Measurements from ENCODE around the gene CHRNA4.

Gene CHRNA4

GRCh38 chr20:63362436-63363009 lies 1.4 kb upstream of the CHRNA4 start:
- no peak for FAIRE-seq

GRCh38 chr20:63361519-63362435 lies 628 bp upstream of the CHRNA4 start:
- no peak for FAIRE-seq

GRCh38 chr20:63359937-63360849 lies 956 bp downstream of the CHRNA4 start:
- FAIRE-seq = no peak

GRCh38 chr20:63359164-63359934 lies 1.8 kb downstream of the CHRNA4 start:
- FAIRE-seq = no peak

- FAIRE-seq = no peak
Measured at GRCh38 chr20:63357921-63358905, 2.9 kb downstream of the CHRNA4 start.

GRCh38 chr20:63356931-63357879 lies 3.9 kb downstream of the CHRNA4 start:
- no peak for FAIRE-seq

GRCh38 chr20:63356511-63356910 lies 4.6 kb downstream of the CHRNA4 start:
- FAIRE-seq = no peak

- FAIRE-seq = no peak
Measured at GRCh38 chr20:63355781-63356295, 5.3 kb downstream of the CHRNA4 start.

GRCh38 chr20:63354636-63355350 lies 6.4 kb downstream of the CHRNA4 start:
- no peak for FAIRE-seq

GRCh38 chr20:63352811-63353221 lies 8.3 kb downstream of the CHRNA4 start:
- no peak for FAIRE-seq

GRCh38 chr20:63351811-63352591 lies 9.1 kb downstream of the CHRNA4 start:
- no peak for FAIRE-seq

- no peak for FAIRE-seq
Measured at GRCh38 chr20:63351326-63351700, 9.8 kb downstream of the CHRNA4 start.

- no peak for FAIRE-seq
Measured at GRCh38 chr20:63350597-63351325, 10.4 kb downstream of the CHRNA4 start.

- no peak for FAIRE-seq
Measured at GRCh38 chr20:63350196-63350595, 11.0 kb downstream of the CHRNA4 start.

GRCh38 chr20:63349516-63349895 lies 11.6 kb downstream of the CHRNA4 start:
- no peak for FAIRE-seq

GRCh38 chr20:63348828-63349515 lies 12.2 kb downstream of the CHRNA4 start:
- FAIRE-seq = no peak

Measured in islet of Langerhans (tissue), 1 donor.